Trophoblast cell (in vitro differentiated cells and primary cell): ENCODE results near the gene PC.

Experiments
- DNase-seq, 2 donors: peaks; one replicate each; pipeline ENCODE4 v3.0.0-alpha.2; 2016
- H2AFZ ChIP-seq: 2 replicates; pipeline ENCODE4 v1.6.1; 2013; ENCODE audit warnings: low read length, moderate library complexity, mild to moderate bottlenecking; ENCODE audit not compliant: insufficient read depth, poor library complexity
- H2AK5ac ChIP-seq: 2 replicates; pipeline ENCODE4 v1.6.1; 2013; ENCODE audit warnings: mild to moderate bottlenecking, low read length
- H2BK120ac ChIP-seq: 2 replicates; pipeline ENCODE4 v1.6.1; 2013; ENCODE audit warnings: low read length, mild to moderate bottlenecking, moderate library complexity; ENCODE audit not compliant: insufficient read depth, poor library complexity
- H2BK12ac ChIP-seq: 2 replicates; pipeline ENCODE4 v1.6.1; 2013; ENCODE audit warnings: mild to moderate bottlenecking, low read length, moderate library complexity
- H2BK5ac ChIP-seq: 2 replicates; pipeline ENCODE4 v1.6.1; 2013; ENCODE audit warnings: low read length, low read depth, moderate library complexity, mild to moderate bottlenecking; ENCODE audit not compliant: poor library complexity
- H3K14ac ChIP-seq: 2 replicates; pipeline ENCODE4 v1.6.1; 2013; ENCODE audit warnings: mild to moderate bottlenecking, low read length
- H3K18ac ChIP-seq: 2 replicates; pipeline ENCODE4 v1.6.1; 2013; ENCODE audit warnings: mild to moderate bottlenecking, low read length
- H3K23ac ChIP-seq: 2 replicates; pipeline ENCODE4 v1.6.1; 2013; ENCODE audit warnings: low read length
- H3K27ac ChIP-seq: 2 replicates; pipeline ENCODE4 v1.5.1; 2013; ENCODE audit warnings: low read depth, mild to moderate bottlenecking, inconsistent platforms, low read length, moderate library complexity
- H3K27me3 ChIP-seq: 2 replicates; pipeline ENCODE4 v1.6.1; 2013; ENCODE audit warnings: inconsistent platforms, mild to moderate bottlenecking, low read length, moderate library complexity; ENCODE audit not compliant: insufficient read depth
- H3K36me3 ChIP-seq, 2 experiments: 1 replicate in 1 of 2; 2 replicates in 1 of 2; pipeline ENCODE4 v1.6.1; 2013; ENCODE audit warnings: low read length in 2 of 2, mild to moderate bottlenecking in 2 of 2, moderate library complexity in 1 of 2; ENCODE audit not compliant: insufficient read depth in 2 of 2, control insufficient read depth in 1 of 2
- H3K4ac ChIP-seq: 2 replicates; pipeline ENCODE4 v1.6.1; 2013; ENCODE audit warnings: low read depth, mild to moderate bottlenecking, low read length, moderate library complexity
- H3K4me1 ChIP-seq, 2 experiments: 1 replicate in 1 of 2; 2 replicates in 1 of 2; pipeline ENCODE4 v1.6.1; 2013; ENCODE audit warnings: low read length in 2 of 2, mild to moderate bottlenecking in 2 of 2, moderate library complexity in 1 of 2; ENCODE audit not compliant: insufficient read depth in 2 of 2, control insufficient read depth in 1 of 2
- H3K4me2 ChIP-seq: 2 replicates; pipeline ENCODE4 v1.6.1; 2013; ENCODE audit warnings: inconsistent platforms, mild to moderate bottlenecking, low read length, moderate library complexity
- H3K4me3 ChIP-seq: 2 replicates; pipeline ENCODE4 v1.5.1; 2013; ENCODE audit warnings: mild to moderate bottlenecking, low read depth, low read length, inconsistent platforms
- H3K79me1 ChIP-seq: one replicate; pipeline ENCODE4 v1.6.1; 2013; ENCODE audit warnings: low read length
- H3K79me2 ChIP-seq: 2 replicates; pipeline ENCODE4 v1.6.1; 2013; ENCODE audit warnings: low read length, mild to moderate bottlenecking; ENCODE audit not compliant: control insufficient read depth, insufficient read depth, poor library complexity
- H3K9ac ChIP-seq: 2 replicates; pipeline ENCODE4 v1.6.1; 2013; ENCODE audit warnings: mild to moderate bottlenecking, low read length
- H3K9me3 ChIP-seq: 2 replicates; pipeline ENCODE4 v1.6.1; 2013; ENCODE audit warnings: low read depth, mild to moderate bottlenecking, control low read depth, inconsistent platforms, low read length; ENCODE audit not compliant: insufficient read depth
- H4K12ac ChIP-seq: 2 replicates; pipeline ENCODE4 v1.6.1; 2013; ENCODE audit warnings: low read depth, mild to moderate bottlenecking, low read length, moderate library complexity
- H4K8ac ChIP-seq: 2 replicates; pipeline ENCODE4 v1.6.1; 2013; ENCODE audit warnings: low read depth, mild to moderate bottlenecking, low read length, moderate library complexity
- H4K91ac ChIP-seq: one replicate; pipeline ENCODE4 v1.6.1; 2013; ENCODE audit warnings: low read depth, mild to moderate bottlenecking, low read length, moderate library complexity
- WGBS: extraction: QIAGEN DNeasy Blood & Tissue Kit; methylation state at CpG from one replicate; pipeline ENCODE4 v1.1.7; 2013; ENCODE audit warnings: missing lambda C conversion rate; ENCODE audit not compliant: insufficient read length, insufficient coverage; ENCODE audit errors: extremely low coverage; 5-methylcytosine and 5-hydroxymethylcytosine counted together

The PC gene

GRCh38 chr11:66823700-66824099 is 134.5 kb downstream of the PC start:
- Histone ChIP-seq H3K36me3 (peaks cover 4% of the 10 kb centered on the region in 2 experiments), H3K79me2 (no peaks in the 10 kb centered on the region), H3K4ac (no peak overlapping the region), H4K91ac (no peak overlapping the region), H3K23ac (no peak overlapping the region), H3K9ac (no peak overlapping the region), H3K27me3 (no peaks in the 10 kb centered on the region), H2BK12ac (no peak overlapping the region), H3K14ac (no peak overlapping the region), H4K8ac (no peak overlapping the region), H3K4me3 (no peak overlapping the region), H3K9me3 (no peaks in the 10 kb centered on the region), H2BK5ac (no peak overlapping the region), H3K4me1 (peaks cover 0 to 3% of the 10 kb centered on the region in 2 experiments), H3K18ac (no peak overlapping the region), H2AFZ (no peak overlapping the region), H3K79me1 (no peaks in the 10 kb centered on the region), H2AK5ac (no peak overlapping the region), H3K27ac (no peak overlapping the region), H2BK120ac (no peak overlapping the region), H3K4me2 (no peak overlapping the region), H4K12ac (no peak overlapping the region)
- no CpG with 5 or more reads among the region's 4 CpGs for WGBS
- DNase-seq: no peak

GRCh38 chr11:66820901-66821300 is 137.3 kb downstream of the PC start:
- Histone ChIP-seq H3K27ac (no peak overlapping the region), H2BK12ac (no peak overlapping the region), H3K79me2 (no peaks in the 10 kb centered on the region), H3K4ac (no peak overlapping the region), H3K23ac (no peak overlapping the region), H2BK120ac (no peak overlapping the region), H3K18ac (no peak overlapping the region), H3K9ac (no peak overlapping the region), H3K9me3 (no peaks in the 10 kb centered on the region), H3K36me3 (peaks cover 4% of the 10 kb centered on the region in 2 experiments), H3K4me1 (peaks cover 0 to 3% of the 10 kb centered on the region in 2 experiments), H2BK5ac (no peak overlapping the region), H3K4me2 (no peak overlapping the region), H4K8ac (no peak overlapping the region), H3K79me1 (no peaks in the 10 kb centered on the region), H3K14ac (no peak overlapping the region), H3K27me3 (no peaks in the 10 kb centered on the region), H3K4me3 (no peak overlapping the region), H4K12ac (no peak overlapping the region), H2AFZ (no peak overlapping the region), H2AK5ac (no peak overlapping the region), H4K91ac (no peak overlapping the region)
- DNase-seq: no peak
- no CpG with 5 or more reads among the region's 3 CpGs for WGBS

- Histone ChIP-seq H3K79me2 (no peaks in the 10 kb centered on the region), H2BK120ac (no peak overlapping the region), H4K8ac (no peak overlapping the region), H3K4me3 (no peak overlapping the region), H3K27me3 (no peaks in the 10 kb centered on the region), H2BK5ac (no peak overlapping the region), H3K4me2 (no peak overlapping the region), H3K9ac (no peak overlapping the region), H3K79me1 (no peaks in the 10 kb centered on the region), H3K27ac (no peak overlapping the region), H2AK5ac (no peak overlapping the region), H3K4ac (no peak overlapping the region), H3K14ac (no peak overlapping the region), H3K23ac (no peak overlapping the region), H3K4me1 (peaks cover 0 to 3% of the 10 kb centered on the region in 2 experiments), H4K91ac (no peak overlapping the region), H3K36me3 (peaks cover 4% of the 10 kb centered on the region in 2 experiments), H2BK12ac (no peak overlapping the region), H2AFZ (no peak overlapping the region), H3K9me3 (no peaks in the 10 kb centered on the region), H3K18ac (no peak overlapping the region), H4K12ac (no peak overlapping the region)
- no CpG with 5 or more reads among the region's 3 CpGs for WGBS
- DNase-seq: no peak
These were observed 137.8 kb downstream of the PC start for GRCh38 chr11:66820381-66820780.

GRCh38 chr11:66818231-66818955 is 139.8 kb downstream of the PC start:
- Histone ChIP-seq H3K23ac (no peak overlapping the region), H2AK5ac (no peak overlapping the region), H3K27me3 (no peaks in the 10 kb centered on the region), H4K8ac (no peak overlapping the region), H2BK12ac (no peak overlapping the region), H2BK120ac (no peak overlapping the region), H3K4me2 (no peak overlapping the region), H2BK5ac (no peak overlapping the region), H3K27ac (no peak overlapping the region), H2AFZ (no peak overlapping the region), H3K4me1 (peaks cover 0 to 3% of the 10 kb centered on the region in 2 experiments), H3K4me3 (no peak overlapping the region), H3K9ac (no peak overlapping the region), H3K79me2 (no peaks in the 10 kb centered on the region), H3K4ac (no peak overlapping the region), H3K18ac (no peak overlapping the region), H3K79me1 (no peaks in the 10 kb centered on the region), H3K9me3 (no peaks in the 10 kb centered on the region), H4K12ac (no peak overlapping the region), H4K91ac (no peak overlapping the region), H3K14ac (no peak overlapping the region), H3K36me3 (peaks cover 4% of the 10 kb centered on the region in 2 experiments)
- no CpG with 5 or more reads among the region's 3 CpGs for WGBS
- DNase-seq: peak in 1 of 2 donors; percentile 7
